IPS-18a (cell line): ENCODE measurements around the gene SPG21.
"Not testable (repeated sequence)": the region's sequence is repeated elsewhere in the genome, so short reads cannot be mapped to it uniquely, and the experiment has no call there.

ENCODE experiments used
- H3K27ac ChIP-seq: one replicate; pipeline ENCODE4 v1.5.1; 2013; ENCODE audit warnings: low read length
- H3K27me3 ChIP-seq: one replicate; pipeline ENCODE4 v1.6.1; 2013; ENCODE audit warnings: mild to moderate bottlenecking, low read length; ENCODE audit not compliant: control insufficient read depth, insufficient read depth
- H3K36me3 ChIP-seq: one replicate; pipeline ENCODE4 v1.6.1; 2013; ENCODE audit warnings: low read depth, low read length; ENCODE audit not compliant: control insufficient read depth
- H3K4me1 ChIP-seq: one replicate; pipeline ENCODE4 v1.6.1; 2013; ENCODE audit warnings: low read depth, low read length; ENCODE audit not compliant: control insufficient read depth
- H3K4me3 ChIP-seq: one replicate; pipeline ENCODE4 v1.5.1; 2013; ENCODE audit warnings: low read length
- H3K9ac ChIP-seq: one replicate; pipeline ENCODE4 v1.6.1; 2013; ENCODE audit warnings: mild to moderate bottlenecking, low read length, moderate library complexity
- H3K9me3 ChIP-seq: one replicate; pipeline ENCODE4 v1.6.1; 2013; ENCODE audit warnings: low read depth, low read length; ENCODE audit not compliant: control insufficient read depth

SPG21 gene

GRCh38 chr15:65027593-65027992 is 37.9 kb upstream of the SPG21 start:
- Histone ChIP-seq H3K9ac (no peak overlapping the region), H3K9me3 (no peaks in the 10 kb centered on the region), H3K36me3 (peaks cover 15% of the 10 kb centered on the region), H3K4me3 (no peak overlapping the region), H3K4me1 (peaks cover 5% of the 10 kb centered on the region), H3K27me3 (no peaks in the 10 kb centered on the region), H3K27ac (no peak overlapping the region)

GRCh38 chr15:65026756-65027155 is 37.0 kb upstream of the SPG21 start:
- Histone ChIP-seq H3K9ac (no peak overlapping the region), H3K9me3 (no peaks in the 10 kb centered on the region), H3K27ac (no peak overlapping the region), H3K36me3 (peaks cover 15% of the 10 kb centered on the region), H3K4me1 (peaks cover 5% of the 10 kb centered on the region), H3K27me3 (no peaks in the 10 kb centered on the region), H3K4me3 (no peak overlapping the region)

DNA sequence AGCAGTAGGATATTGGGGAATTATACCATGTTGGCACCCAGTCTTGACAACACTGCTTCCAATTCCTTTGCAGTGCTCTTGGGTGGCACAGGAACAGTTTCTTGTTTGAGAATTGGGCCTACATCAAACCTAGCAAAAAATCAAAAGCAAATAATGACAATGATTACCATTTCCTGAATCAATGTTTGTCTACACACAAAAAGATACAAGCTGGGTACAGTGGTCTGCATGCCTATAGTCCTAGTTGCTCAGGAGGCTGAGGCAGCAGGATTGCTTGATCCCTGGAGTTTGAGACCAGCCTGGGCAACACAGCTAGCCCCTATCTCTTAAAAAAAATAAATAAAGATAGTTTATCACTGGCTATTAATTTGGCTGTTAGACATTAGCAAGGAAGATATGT is 31.8 kb upstream of the SPG21 start:
- Histone ChIP-seq H3K4me1 (no peaks in the 10 kb centered on the region), H3K4me3 (no peak overlapping the region), H3K36me3 (peaks cover 36% of the 10 kb centered on the region), H3K9ac (no peak overlapping the region), H3K27ac (no peak overlapping the region), H3K27me3 (no peaks in the 10 kb centered on the region), H3K9me3 (no peaks in the 10 kb centered on the region)

GRCh38 chr15:65020419-65020818 is 30.7 kb upstream of the SPG21 start:
- Histone ChIP-seq H3K4me3 (no peak overlapping the region), H3K36me3 (peaks cover 34% of the 10 kb centered on the region), H3K27ac (no peak overlapping the region)

DNA sequence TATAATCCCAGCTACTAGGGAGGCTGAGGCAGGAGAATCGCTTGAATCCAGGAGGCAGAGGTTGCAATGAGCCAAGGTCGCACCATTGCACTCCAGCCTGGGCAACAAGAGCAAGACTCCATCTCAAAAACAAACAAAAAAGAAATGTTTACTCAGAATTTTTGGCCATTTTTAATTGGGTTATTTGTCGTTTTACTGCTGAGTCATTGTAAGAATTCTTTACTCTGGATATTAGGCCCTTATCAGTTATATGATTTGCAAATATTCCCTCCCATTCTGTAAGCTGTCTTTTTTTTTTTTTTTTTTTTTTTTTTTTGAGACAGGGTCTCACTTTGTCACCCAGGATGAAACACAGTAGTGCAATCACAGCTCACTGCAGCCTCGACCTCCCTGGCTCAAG is 21.5 kb upstream of the SPG21 start:
- H3K27me3 ChIP-seq, H3K4me1 ChIP-seq, H3K9ac ChIP-seq, H3K9me3 ChIP-seq, H3K4me3 ChIP-seq, H3K27ac ChIP-seq: not testable (repeated sequence)
- peaks cover 13% of the 10 kb centered on the region for H3K36me3 ChIP-seq

More at GRCh38 chr15:65020419-65020818, 30.7 kb upstream of the SPG21 start:
- no peaks in the 10 kb centered on the region for H3K9me3 ChIP-seq
- H3K9ac ChIP-seq = no peak overlapping the region
- no peaks in the 10 kb centered on the region for H3K4me1 ChIP-seq
- H3K27me3 ChIP-seq = no peaks in the 10 kb centered on the region

GRCh38 chr15:65008983-65009382 is 19.3 kb upstream of the SPG21 start:
- Histone ChIP-seq H3K9ac (no peak overlapping the region), H3K27ac (no peak overlapping the region), H3K9me3 (no peaks in the 10 kb centered on the region), H3K36me3 (peaks cover 3% of the 10 kb centered on the region), H3K27me3 (no peaks in the 10 kb centered on the region), H3K4me1 (no peaks in the 10 kb centered on the region), H3K4me3 (no peak overlapping the region)

DNA sequence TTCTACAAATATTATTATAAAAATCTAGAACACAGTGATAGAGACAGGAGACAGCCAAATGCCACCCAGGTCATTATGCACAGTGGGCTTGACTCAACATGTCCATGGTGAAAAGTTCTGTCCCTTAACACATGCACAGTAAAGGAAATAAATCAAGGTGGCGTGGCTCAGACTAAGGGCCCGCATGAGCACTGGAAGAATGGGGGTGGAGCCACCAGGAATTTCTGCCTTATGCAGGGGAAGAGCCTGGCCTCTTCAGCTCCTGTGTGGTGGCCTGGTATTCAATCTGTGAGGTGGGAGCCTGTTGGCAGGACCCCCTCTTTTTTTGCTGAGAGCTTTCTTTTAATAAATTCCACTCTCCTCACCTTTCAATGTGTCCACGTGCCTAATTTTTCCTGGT is 17.2 kb upstream of the SPG21 start:
- Histone ChIP-seq H3K27ac (no peak overlapping the region), H3K9ac (no peak overlapping the region), H3K36me3 (no peaks in the 10 kb centered on the region), H3K27me3 (no peaks in the 10 kb centered on the region), H3K4me3 (no peak overlapping the region), H3K9me3 (no peaks in the 10 kb centered on the region), H3K4me1 (no peaks in the 10 kb centered on the region)

- Histone ChIP-seq H3K27ac (no peak overlapping the region), H3K9ac (no peak overlapping the region), H3K4me1 (no peaks in the 10 kb centered on the region), H3K4me3 (no peak overlapping the region), H3K36me3 (no peaks in the 10 kb centered on the region), H3K27me3 (no peaks in the 10 kb centered on the region), H3K9me3 (no peaks in the 10 kb centered on the region)
Observed at GRCh38 chr15:65004993-65005392, 15.3 kb upstream of the SPG21 start.

DNA sequence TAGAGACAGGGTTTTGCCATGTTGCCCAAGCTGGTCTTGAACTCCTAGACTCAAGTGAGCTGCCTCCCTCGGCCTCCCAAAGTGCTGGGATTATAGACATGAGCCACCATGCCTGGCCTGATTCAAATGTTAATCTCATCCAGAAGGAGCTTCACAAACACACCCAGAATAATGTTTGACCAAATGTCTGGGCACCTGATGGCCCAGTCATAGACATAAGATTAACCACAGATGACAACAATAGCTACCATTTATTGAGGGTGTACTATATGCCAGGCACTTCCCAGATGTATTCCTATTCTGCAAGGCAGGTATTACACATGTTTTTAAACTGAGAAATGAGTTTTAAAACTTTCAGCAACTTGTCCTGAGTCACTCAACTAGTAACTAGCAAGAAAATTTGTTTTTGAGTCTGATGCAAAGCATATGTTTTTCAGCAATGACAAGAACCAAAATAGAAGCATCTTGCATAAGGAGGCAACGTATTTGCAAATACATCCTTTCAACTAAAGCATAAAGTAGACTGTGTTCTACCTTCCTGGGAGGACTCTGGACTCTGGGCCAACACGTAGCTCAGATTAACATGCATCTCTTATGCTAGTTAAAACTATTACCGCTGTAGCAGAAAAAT is 8.1 kb upstream of the SPG21 start:
- H3K9me3 ChIP-seq = no peaks in the 10 kb centered on the region
- no peaks in the 10 kb centered on the region for H3K4me1 ChIP-seq
- H3K4me3 ChIP-seq = no peak overlapping the region
- no peak overlapping the region for H3K27ac ChIP-seq
- H3K9ac ChIP-seq = no peak overlapping the region
- H3K27me3 ChIP-seq = no peaks in the 10 kb centered on the region
- H3K36me3 ChIP-seq = no peaks in the 10 kb centered on the region

GRCh38 chr15:64997066-64997465 is 7.4 kb upstream of the SPG21 start:
- Histone ChIP-seq H3K9ac (no peak overlapping the region), H3K4me1 (no peaks in the 10 kb centered on the region), H3K9me3 (no peaks in the 10 kb centered on the region), H3K4me3 (no peak overlapping the region), H3K36me3 (no peaks in the 10 kb centered on the region), H3K27me3 (no peaks in the 10 kb centered on the region), H3K27ac (no peak overlapping the region)

GRCh38 chr15:64993290-64993689 is 3.6 kb upstream of the SPG21 start:
- Histone ChIP-seq H3K27ac (no peak overlapping the region), H3K27me3 (no peaks in the 10 kb centered on the region), H3K4me3 (no peak overlapping the region), H3K9me3 (no peaks in the 10 kb centered on the region), H3K4me1 (peaks cover 7% of the 10 kb centered on the region), H3K9ac (no peak overlapping the region), H3K36me3 (no peaks in the 10 kb centered on the region)

- H3K9ac ChIP-seq = no peak overlapping the region
- no peak overlapping the region for H3K27ac ChIP-seq
- H3K9me3 ChIP-seq = no peaks in the 10 kb centered on the region
- no peak overlapping the region for H3K4me3 ChIP-seq
- peaks cover 7% of the 10 kb centered on the region for H3K4me1 ChIP-seq
- H3K27me3 ChIP-seq = no peaks in the 10 kb centered on the region
- H3K36me3 ChIP-seq = no peaks in the 10 kb centered on the region
Observed at GRCh38 chr15:64991536-64992135, 1.9 kb upstream of the SPG21 start.
